BE2C (cell line): Measurements from ENCODE around the gene EDC3.
A peak's percentile ranks its signal among the peaks of the same experiment; 100 is the strongest.

Experiments
- DNase-seq: peaks from one replicate; pipeline ENCODE4 v3.0.0-alpha.2; 2020
- H3K27me3 ChIP-seq: fragments of 250-450 bp; sonication (Bioruptor Pico); 2 replicates; pipeline ENCODE4 v1.5.1; 2020; ENCODE audit warnings: mild to moderate bottlenecking
- H3K36me3 ChIP-seq: fragments of 250-450 bp; sonication (Bioruptor Pico); 2 replicates; pipeline ENCODE4 v1.5.1; 2020; ENCODE audit warnings: mild to moderate bottlenecking
- H3K4me1 ChIP-seq: fragments of 250-450 bp; sonication (Bioruptor Pico); 2 replicates; pipeline ENCODE4 v1.5.1; 2020
- H3K4me3 ChIP-seq: 2 replicates; pipeline ENCODE4 v1.5.1; 2011; ENCODE audit warnings: low read depth, low read length
- H3K9me3 ChIP-seq: fragments of 250-450 bp; sonication (Bioruptor Pico); 2 replicates; pipeline ENCODE4 v1.5.1; 2020
- CTCF ChIP-seq: IDR thresholded peaks from 2 replicates; pipeline ENCODE4 v1.5.1; 2012; ENCODE audit warnings: mild to moderate bottlenecking, low read depth, low read length

The EDC3 gene

GRCh38 chr15:74657846-74658245 is 38.0 kb downstream of the EDC3 start:
- DNase-seq, result no peak
- no peak for TF ChIP-seq CTCF
- Histone ChIP-seq H3K36me3 (peaks cover 5% of the 10 kb centered on the region), H3K27me3 (no peaks in the 10 kb centered on the region), H3K9me3 (no peaks in the 10 kb centered on the region), H3K4me3 (no peak overlapping the region), H3K4me1 (peaks cover 24% of the 10 kb centered on the region)

- H3K9me3 ChIP-seq, result no peaks in the 10 kb centered on the region
- H3K36me3 ChIP-seq, result peaks cover 5% of the 10 kb centered on the region
- no peaks in the 10 kb centered on the region for H3K27me3 ChIP-seq
- TF ChIP-seq CTCF, result no peak
- H3K4me1 ChIP-seq, result peaks cover 24% of the 10 kb centered on the region
- DNase-seq, result no peak
- H3K4me3 ChIP-seq, result no peak overlapping the region
Observed at GRCh38 chr15:74656935-74657535, 38.8 kb downstream of the EDC3 start.

- DNase-seq, result peak; percentile 57
- peaks cover 24% of the 10 kb centered on the region for H3K4me1 ChIP-seq
- H3K9me3 ChIP-seq, result no peaks in the 10 kb centered on the region
- H3K27me3 ChIP-seq, result no peaks in the 10 kb centered on the region
- H3K36me3 ChIP-seq, result peaks cover 8% of the 10 kb centered on the region
- peak overlapping the region; percentile 17 for H3K4me3 ChIP-seq
- no peak for TF ChIP-seq CTCF
Observed at GRCh38 chr15:74655424-74655823, 40.4 kb downstream of the EDC3 start.

GRCh38 chr15:74653426-74654102 is 42.3 kb downstream of the EDC3 start:
- H3K36me3 ChIP-seq, result peaks cover 11% of the 10 kb centered on the region
- no peaks in the 10 kb centered on the region for H3K27me3 ChIP-seq
- no peak for DNase-seq
- H3K9me3 ChIP-seq, result no peaks in the 10 kb centered on the region
- H3K4me1 ChIP-seq, result peaks cover 24% of the 10 kb centered on the region
- H3K4me3 ChIP-seq, result no peak overlapping the region
- no peak for TF ChIP-seq CTCF

- Histone ChIP-seq H3K9me3 (no peaks in the 10 kb centered on the region), H3K4me1 (peaks cover 18% of the 10 kb centered on the region), H3K27me3 (no peaks in the 10 kb centered on the region), H3K4me3 (no peak overlapping the region), H3K36me3 (peaks cover 11% of the 10 kb centered on the region)
- DNase-seq, result no peak
- no peak for TF ChIP-seq CTCF
Observed at GRCh38 chr15:74651242-74651741, 44.5 kb downstream of the EDC3 start.
